Duodenal mucosa (tissue), 2 donors: Measurements from ENCODE around the gene AQP3.
"Not testable (repeated sequence)": the region's sequence is repeated elsewhere in the genome, so short reads cannot be mapped to it uniquely, and the experiment has no call there.

Experiments used
- H3K27ac ChIP-seq: one replicate; pipeline ENCODE4 v1.7.0; 2013; ENCODE audit warnings: low read depth, low read length
- H3K27me3 ChIP-seq, 2 donors: one replicate each; pipeline ENCODE4 v1.7.0; 2013; ENCODE audit warnings: low read length in 2 of 2, control low read depth in 1 of 2; ENCODE audit not compliant: insufficient read depth in 2 of 2, control insufficient read depth in 1 of 2
- H3K36me3 ChIP-seq, 2 donors: one replicate each; pipeline ENCODE4 v1.7.0; 2013; ENCODE audit warnings: low read length in 2 of 2, control low read depth in 1 of 2; ENCODE audit not compliant: insufficient read depth in 2 of 2, control insufficient read depth in 1 of 2
- H3K4me1 ChIP-seq, 2 donors: one replicate each; pipeline ENCODE4 v1.7.0; 2013; ENCODE audit warnings: low read length in 2 of 2, control low read depth in 1 of 2; ENCODE audit not compliant: insufficient read depth in 2 of 2, control insufficient read depth in 1 of 2
- H3K4me3 ChIP-seq, 2 donors: one replicate each; pipeline ENCODE4 v1.7.0; 2013; ENCODE audit warnings: low read length in 2 of 2, low read depth in 1 of 2
- H3K9ac ChIP-seq, 2 donors: one replicate each; pipeline ENCODE4 v1.7.0; 2013; ENCODE audit warnings: low read length in 2 of 2, low read depth in 1 of 2
- H3K9me3 ChIP-seq, 2 donors: one replicate each; pipeline ENCODE4 v1.7.0; 2013; ENCODE audit warnings: low read length in 2 of 2, control low read depth in 1 of 2; ENCODE audit not compliant: control insufficient read depth in 1 of 2

AQP3 gene

GRCh38 chr9:33399047-33399446 is 48.3 kb downstream of the AQP3 start:
- H3K27ac ChIP-seq, H3K4me1 ChIP-seq, H3K36me3 ChIP-seq, H3K9me3 ChIP-seq, H3K4me3 ChIP-seq, H3K9ac ChIP-seq, H3K27me3 ChIP-seq: not testable (repeated sequence)

- H3K36me3 ChIP-seq, H3K27me3 ChIP-seq, H3K27ac ChIP-seq, H3K4me3 ChIP-seq, H3K9me3 ChIP-seq, H3K9ac ChIP-seq: not testable (repeated sequence)
- H3K4me1 ChIP-seq, result peaks cover 0 to 16% of the 10 kb centered on the region in 2 donors
These were observed 49.6 kb downstream of the AQP3 start for GRCh38 chr9:33397801-33398200.

- not testable (repeated sequence) for H3K36me3 ChIP-seq, H3K27ac ChIP-seq, H3K27me3 ChIP-seq, H3K9me3 ChIP-seq
- Histone ChIP-seq H3K4me1 (peaks cover 0 to 19% of the 10 kb centered on the region in 2 donors), H3K4me3 (peak overlapping the region; percentile 52 to 58), H3K9ac (peak overlapping the region in 1 of 2 donors; percentile 32)
These were observed 52.1 kb downstream of the AQP3 start for GRCh38 chr9:33395159-33395879.

- peaks cover 0 to 19% of the 10 kb centered on the region in 2 donors for H3K4me1 ChIP-seq
- peak overlapping the region; percentile 2 to 46 for H3K4me3 ChIP-seq
- not testable (repeated sequence) for H3K27me3 ChIP-seq, H3K9me3 ChIP-seq, H3K9ac ChIP-seq, H3K36me3 ChIP-seq, H3K27ac ChIP-seq
These were observed 53.4 kb downstream of the AQP3 start for GRCh38 chr9:33393986-33394385.

GRCh38 chr9:33393581-33393980 is 53.8 kb downstream of the AQP3 start:
- H3K4me1 ChIP-seq, result peaks cover 0 to 19% of the 10 kb centered on the region in 2 donors
- H3K9me3 ChIP-seq, result no peaks in the 10 kb centered on the region
- H3K4me3 ChIP-seq, result peak overlapping the region; percentile 2 to 46
- H3K27ac ChIP-seq, result no peak overlapping the region
- no peak overlapping the region for H3K9ac ChIP-seq
- H3K36me3 ChIP-seq, result no peaks in the 10 kb centered on the region
- no peaks in the 10 kb centered on the region for H3K27me3 ChIP-seq

- H3K9ac ChIP-seq, H3K9me3 ChIP-seq, H3K27me3 ChIP-seq, H3K4me3 ChIP-seq, H3K36me3 ChIP-seq: not testable (repeated sequence)
- Histone ChIP-seq H3K27ac (peak overlapping the region; percentile 32), H3K4me1 (peaks cover 0 to 19% of the 10 kb centered on the region in 2 donors)
These were observed 54.8 kb downstream of the AQP3 start for GRCh38 chr9:33392591-33393021.
